ENCODE measurements around the gene ANXA2.

The ANXA2 gene

GRCh38 chr15:60386615-60387014 is 11.2 kb downstream of the ANXA2 start:
- 0 out of 2 replicates have a peak, but pooled peaks cover 4% of the 10 kb centered on the region for H3K4me1 ChIP-seq (ENCODE audit: low read length)
- no peak overlapping the region for H3K4me3 ChIP-seq (ENCODE audit: low read length)
- no peak overlapping the region for H3K9ac ChIP-seq (ENCODE audit: low read length)
- H4K20me1 ChIP-seq (ENCODE audit: insufficient read depth, low read length), result peaks cover 45% of the 10 kb centered on the region
- H3K4me2 ChIP-seq (ENCODE audit: low read length), result no peak overlapping the region
- H3K36me3 ChIP-seq (replicated peaks; ENCODE audit: low read depth, low read length), result peaks cover 43% of the 10 kb centered on the region
- H3K9me3 ChIP-seq (ENCODE audit: insufficient read depth, low read length), result no peaks in the 10 kb centered on the region
- peaks cover 49% of the 10 kb centered on the region for H3K79me2 ChIP-seq (ENCODE audit: low read length)
- H2AFZ ChIP-seq (ENCODE audit: low read depth, low read length), result no peak overlapping the region
- TF ChIP-seq CTCF (IDR thresholded peaks at IDR 0.05; ENCODE audit: low read depth, low read length), result no peak
- no peak for TF ChIP-seq EZH2phosphoT487 (IDR thresholded peaks at IDR 0.05; ENCODE audit: low read depth)
- H3K27ac ChIP-seq (ENCODE audit: low read length), result no peak overlapping the region
- H3K27me3 ChIP-seq (ENCODE audit: low read depth, low read length), result no peaks in the 10 kb centered on the region

- Histone ChIP-seq H3K9me3 (ENCODE audit: insufficient read depth, low read length) (no peaks in the 10 kb centered on the region), H3K27ac (ENCODE audit: low read length) (no peak overlapping the region), H3K79me2 (ENCODE audit: low read length) (peaks cover 41% of the 10 kb centered on the region), H3K4me3 (ENCODE audit: low read length) (no peak overlapping the region), H3K9ac (ENCODE audit: low read length) (no peak overlapping the region), H3K36me3 (replicated peaks; ENCODE audit: low read depth, low read length) (peaks cover 41% of the 10 kb centered on the region), H4K20me1 (ENCODE audit: insufficient read depth, low read length) (peaks cover 44% of the 10 kb centered on the region), H3K4me1 (ENCODE audit: low read length) (0 out of 2 replicates have a peak, but pooled peaks cover 4% of the 10 kb centered on the region), H2AFZ (ENCODE audit: low read depth, low read length) (no peak overlapping the region), H3K4me2 (ENCODE audit: low read length) (no peak overlapping the region), H3K27me3 (ENCODE audit: low read depth, low read length) (no peaks in the 10 kb centered on the region)
- TF ChIP-seq EZH2phosphoT487 (IDR thresholded peaks at IDR 0.05; ENCODE audit: low read depth), result no peak
Observed at GRCh38 chr15:60385620-60386552, 11.9 kb downstream of the ANXA2 start.

GRCh38 chr15:60384526-60385126 is 13.2 kb downstream of the ANXA2 start:
- no peak for TF ChIP-seq EZH2phosphoT487 (IDR thresholded peaks at IDR 0.05; ENCODE audit: low read depth)
- no peak for TF ChIP-seq CTCF (IDR thresholded peaks at IDR 0.05; ENCODE audit: low read depth, low read length)
- H3K4me2 ChIP-seq (ENCODE audit: low read length), result no peak overlapping the region
- 0 out of 2 replicates have a peak, but pooled peaks cover 4% of the 10 kb centered on the region for H3K4me1 ChIP-seq (ENCODE audit: low read length)
- peaks cover 32% of the 10 kb centered on the region for H4K20me1 ChIP-seq (ENCODE audit: insufficient read depth, low read length)
- H3K9me3 ChIP-seq (ENCODE audit: insufficient read depth, low read length), result no peaks in the 10 kb centered on the region
- no peak overlapping the region for H3K4me3 ChIP-seq (ENCODE audit: low read length)
- no peak overlapping the region for H2AFZ ChIP-seq (ENCODE audit: low read depth, low read length)
- no peak overlapping the region for H3K9ac ChIP-seq (ENCODE audit: low read length)
- no peaks in the 10 kb centered on the region for H3K27me3 ChIP-seq (ENCODE audit: low read depth, low read length)
- H3K36me3 ChIP-seq (replicated peaks; ENCODE audit: low read depth, low read length), result peaks cover 41% of the 10 kb centered on the region
- peaks cover 29% of the 10 kb centered on the region for H3K79me2 ChIP-seq (ENCODE audit: low read length)
- no peak overlapping the region for H3K27ac ChIP-seq (ENCODE audit: low read length)

- H3K36me3 ChIP-seq (replicated peaks; ENCODE audit: low read depth, low read length), result peaks cover 41% of the 10 kb centered on the region
- H3K4me2 ChIP-seq (ENCODE audit: low read length), result no peak overlapping the region
- H3K27me3 ChIP-seq (ENCODE audit: low read depth, low read length), result no peaks in the 10 kb centered on the region
- H3K4me1 ChIP-seq (ENCODE audit: low read length), result no peaks in the 10 kb centered on the region
- peaks cover 23% of the 10 kb centered on the region for H3K79me2 ChIP-seq (ENCODE audit: low read length)
- H3K9me3 ChIP-seq (ENCODE audit: insufficient read depth, low read length), result no peaks in the 10 kb centered on the region
- H3K4me3 ChIP-seq (ENCODE audit: low read length), result no peak overlapping the region
- no peak overlapping the region for H3K9ac ChIP-seq (ENCODE audit: low read length)
- no peak for TF ChIP-seq EZH2phosphoT487 (IDR thresholded peaks at IDR 0.05; ENCODE audit: low read depth)
- no peak for TF ChIP-seq CTCF (IDR thresholded peaks at IDR 0.05; ENCODE audit: low read depth, low read length)
- no peak overlapping the region for H2AFZ ChIP-seq (ENCODE audit: low read depth, low read length)
- H3K27ac ChIP-seq (ENCODE audit: low read length), result no peak overlapping the region
- H4K20me1 ChIP-seq (ENCODE audit: insufficient read depth, low read length), result peaks cover 26% of the 10 kb centered on the region
Observed at GRCh38 chr15:60384053-60384452, 13.7 kb downstream of the ANXA2 start.

Data from OCI-LY3 (cell line).